Kidney glomerular epithelial cell (primary cell): ENCODE measurements around the gene SHROOM1.

Experiments
- DNase-seq: peaks from one replicate; lab custom pipeline; 2025; lab: John Stamatoyannopoulos, UW

Gene SHROOM1

DNA sequence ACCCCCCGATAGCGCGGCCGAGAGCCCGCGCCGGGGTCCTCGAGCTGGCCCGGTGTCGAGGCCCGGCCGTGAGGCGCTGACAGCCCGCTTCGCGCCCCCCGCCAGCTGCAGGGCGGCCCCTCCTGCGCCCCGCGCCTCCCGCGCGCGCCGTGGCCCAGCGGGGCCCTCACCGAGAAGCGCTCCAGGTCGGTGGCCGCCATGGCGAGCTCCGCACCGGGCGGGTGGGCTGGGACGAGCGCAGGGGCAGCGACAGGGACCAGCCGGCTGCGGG is 53.6 kb downstream of the SHROOM1 start:
- no peak for DNase-seq

GRCh38 chr5:132776131-132776937 is 54.1 kb downstream of the SHROOM1 start:
- DNase-seq, result peak; percentile 70

GRCh38 chr5:132775476-132775961 is 54.9 kb downstream of the SHROOM1 start:
- DNase-seq, result peak; percentile 96

GRCh38 chr5:132774896-132775295 is 55.6 kb downstream of the SHROOM1 start:
- DNase-seq, result no peak

GRCh38 chr5:132774406-132774805 is 56.0 kb downstream of the SHROOM1 start:
- DNase-seq, result no peak

- DNase-seq, result no peak
These were observed 56.7 kb downstream of the SHROOM1 start for GRCh38 chr5:132773601-132774355.

GRCh38 chr5:132773114-132773513 is 57.3 kb downstream of the SHROOM1 start:
- DNase-seq, result no peak

DNA sequence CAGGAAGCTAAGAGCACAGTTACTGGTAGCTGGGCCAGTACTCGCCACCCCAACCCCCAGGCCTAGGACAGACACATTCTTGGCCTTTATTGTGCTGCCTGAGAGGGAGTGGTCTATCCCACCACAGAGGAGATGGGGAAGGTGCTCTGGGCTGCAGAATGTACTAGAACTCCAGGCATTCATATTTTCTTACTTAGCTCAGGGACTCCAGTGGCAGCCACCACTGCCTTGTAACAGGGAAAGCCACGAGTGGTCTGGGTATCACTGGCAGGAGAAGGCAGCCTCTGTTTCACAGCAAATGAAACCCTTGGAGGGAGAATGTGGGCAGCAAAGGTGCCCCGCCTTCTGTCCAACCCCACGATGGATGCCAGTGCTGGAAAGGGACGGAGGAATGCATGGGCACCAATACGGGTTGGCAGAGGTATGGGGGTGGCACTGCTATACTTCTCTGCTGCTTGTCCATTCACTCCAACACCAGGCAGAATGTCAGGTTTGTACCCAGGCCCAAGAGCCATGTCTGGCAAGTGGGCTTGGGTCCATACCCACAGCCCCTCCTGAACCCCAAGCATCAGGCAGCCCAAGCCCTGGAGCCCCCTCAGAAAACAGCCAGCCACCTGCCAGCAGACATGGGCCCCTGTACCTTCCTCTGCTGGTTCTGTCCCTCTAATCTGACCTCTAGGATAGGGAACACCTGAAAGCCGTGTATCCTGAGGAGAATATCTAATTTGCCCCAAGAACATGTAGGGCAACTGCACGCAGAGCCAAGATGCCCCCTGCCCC is 58.0 kb downstream of the SHROOM1 start:
- no peak for DNase-seq
